Adrenal gland (tissue), 12 donors: Measurements from ENCODE around the gene UBE2O. TPM values are rescaled to one million over a fixed set of nuclear protein-coding genes. Genes with fewer than 3 reads are reported as not detected.
A peak's percentile ranks its signal among the peaks of the same experiment; 100 is the strongest.

Source experiments
- DNase-seq, 7 donors: peaks; one replicate each; pipeline ENCODE4 v3.0.0-alpha.2; 2019 to 2020
- H3K27ac ChIP-seq, 5 donors: fragments of 200-600 bp; sonication (generic) in 4 of 5; 1 replicate in 3 of 5; 2 replicates in 2 of 5; pipeline versions ENCODE4 v1.5.1 to v1.8.0; 2016 to 2020; ENCODE audit warnings: mild to moderate bottlenecking in 1 of 5
- H3K27me3 ChIP-seq: fragments of 200-600 bp; 2 replicates; pipeline ENCODE4 v1.8.0; 2021
- H3K36me3 ChIP-seq, 2 donors: fragments of 200-600 bp; replicated peaks in 1 of 2; 1 replicate in 1 of 2; 2 replicates in 1 of 2; pipeline versions ENCODE4 v1.5.1 to v1.8.0; 2018 to 2022
- H3K4me1 ChIP-seq, 2 donors: fragments of 200-600 bp; replicated peaks in 1 of 2; 1 replicate in 1 of 2; 2 replicates in 1 of 2; pipeline versions ENCODE4 v1.5.1 to v1.8.0; 2018 to 2021
- H3K4me3 ChIP-seq, 4 donors: fragments of 200-600 bp; sonication (generic) in 3 of 4; one replicate each; pipeline ENCODE4 v1.5.1; 2016 to 2018
- H3K9me3 ChIP-seq, 3 donors: fragments of 200-600 bp; sonication (generic) in 1 of 3; replicated peaks in 1 of 3; 1 replicate in 2 of 3; 2 replicates in 1 of 3; pipeline versions ENCODE4 v1.5.1 to v1.8.0; 2016 to 2021
- CTCF ChIP-seq, 6 experiments: fragments of 450-650 bp in 4 of 6; fragments of 200-600 bp in 2 of 6; sonication (generic) in 1 of 6; IDR thresholded peaks; 1 replicate in 5 of 6; 2 replicates in 1 of 6; pipeline versions ENCODE4 v1.5.1 to v1.8.0; 2016 to 2021; ENCODE audit warnings: antibody characterized with exemption in 6 of 6, mild to moderate bottlenecking in 2 of 6, moderate library complexity in 1 of 6
- POLR2A ChIP-seq, 2 donors: fragments of 450-650 bp; IDR thresholded peaks; one replicate each; pipeline ENCODE4 v1.6.1; 2017; ENCODE audit warnings: antibody characterized with exemption in 2 of 2, mild to moderate bottlenecking in 2 of 2, moderate library complexity in 1 of 2
- WGBS, 4 donors: extraction: QIAGEN DNeasy Blood & Tissue Kit in 2 of 4; methylation state at CpG; one replicate each; pipeline versions ENCODE4 v1.1.5 to v1.1.7; 2013 to 2017; 5-methylcytosine and 5-hydroxymethylcytosine counted together
- intact Hi-C, 2 donors: fragments of 100-400 bp; cut with DNase I; formaldehyde crosslinking; loops; one replicate each; pipeline versions ENCODE4 v1.14.1 to v1.15.0; 2022 to 2023
- polyA plus RNA-seq, 3 donors: library from polyadenylated mRNA; stranded (reverse); fragments of 200-250 nt in 2 of 3; fragments of 350-450 nt in 1 of 3; fragmentation: Illumina TruSeq in 1 of 3; extraction: RNeasy Lipid Tissue Mini Kit (QIAGEN cat#74804) in 1 of 3; gene quantifications; one replicate each; pipeline ENCODE4 v1.2.3, GENCODE V29; 2013 to 2014
- total RNA-seq, 9 donors: library from RNA; depleted of rRNA in 4 of 9; stranded (reverse); fragments of >200 nt in 4 of 9; fragments of 120-200 nt in 1 of 9; fragmentation: NEBNext Ultra II Directional in 1 of 9; extraction: Animal tissue kit (Norgen Biotek cat#: 25700) in 1 of 9; gene quantifications; one replicate each; pipeline versions ENCODE4 v1.1.0 to v1.2.4, GENCODE V29; 2013 to 2023
- donor health status: healthy with polysubstance abuse.
- donor health status: Bipolar disorder and iron deficiency.
- donor health status: DM: yes; HTN: yes; CAD: no.
- donor health status: DM: no; HTN: no; CAD: no.
- donor health status: DM: no; HTN: no; CAD: no.
- donor health status: DM: yes; HTN: yes; CAD: no.

UBE2O gene
- total and polyA plus RNA-seq, 12 donors, result 9.8 to 21.8 (median 15.8) TPM

- Histone ChIP-seq H3K4me3 (peak overlapping the region in 1 of 4 donors; percentile 33), H3K4me1 (peaks cover 17 to 45% of the 10 kb centered on the region in 2 donors)
- 18 to 38% (median 23%) methylated on average over 15 to 31 of the region's 31 CpGs for WGBS, 4 donors
These were observed 45.3 kb upstream of the UBE2O start for GRCh38 chr17:76497979-76498875.

DNA sequence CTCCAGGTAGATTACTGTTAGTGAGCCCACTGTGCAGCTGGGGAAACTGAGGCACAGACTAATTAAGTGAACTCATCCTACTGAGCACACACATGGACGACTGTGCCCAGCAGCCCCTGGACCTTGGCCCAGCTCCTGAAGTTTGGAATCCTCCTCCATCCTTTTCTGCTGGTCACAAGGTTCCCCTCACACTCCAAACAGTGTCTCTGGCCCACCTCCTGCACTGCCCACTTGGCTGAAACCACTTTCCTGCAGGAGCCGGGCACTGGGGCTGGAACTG is 44.7 kb upstream of the UBE2O start:
- WGBS, 4 donors, result 31 to 44% (median 41%) methylated on average over 2 of the region's 2 CpGs; no CpG with 5 or more reads in 1 of the 4 donors
- DNase-seq, result no peak
- Histone ChIP-seq H3K4me1 (peaks cover 17 to 50% of the 10 kb centered on the region in 2 donors), H3K4me3 (peak overlapping the region in 1 of 4 donors; percentile 33), H3K27ac (peak overlapping the region; percentile 52 to 95 (median 81)), H3K27me3 (no peaks in the 10 kb centered on the region), H3K36me3 (no peaks in the 10 kb centered on the region), H3K9me3 (no peaks in the 10 kb centered on the region)
- intact Hi-C loops, result no loop called here
- TF ChIP-seq POLR2A (IDR thresholded peaks at IDR 0.05) (no peak), CTCF (IDR thresholded peaks at IDR 0.05) (no peak)

More at GRCh38 chr17:76497979-76498875, 45.3 kb upstream of the UBE2O start:
- Histone ChIP-seq H3K36me3 (no peaks in the 10 kb centered on the region), H3K27me3 (no peaks in the 10 kb centered on the region), H3K9me3 (no peaks in the 10 kb centered on the region), H3K27ac (peak overlapping the region; percentile 52 to 95 (median 81))
- intact Hi-C loops, result no loop called here
- DNase-seq, result peak; percentile 82 to 93 (median 92)
- TF ChIP-seq POLR2A (IDR thresholded peaks at IDR 0.05) (peak in 1 of 2 donors; percentile 66), CTCF (IDR thresholded peaks at IDR 0.05) (no peak)

DNA sequence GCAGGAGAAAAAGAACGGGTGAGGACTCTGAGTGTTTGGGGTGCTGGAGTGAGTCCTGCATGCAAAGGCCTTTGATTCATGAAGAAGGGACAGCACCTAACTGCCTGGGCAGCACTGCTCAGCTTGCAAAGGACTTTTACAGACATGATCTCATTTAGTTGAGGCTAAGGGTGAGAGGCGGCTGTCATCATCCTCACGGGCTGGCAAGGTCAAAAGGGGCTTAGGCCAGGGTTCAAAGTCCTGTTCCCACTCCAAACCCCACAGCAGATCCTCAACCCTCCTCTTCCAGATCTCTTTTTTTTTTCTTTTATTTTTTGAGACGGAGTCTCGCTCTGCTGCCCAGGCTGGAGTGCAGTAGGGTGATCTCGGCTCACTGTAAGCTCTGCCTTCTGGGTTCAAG is 43.5 kb upstream of the UBE2O start:
- WGBS, 4 donors, result 78 to 87% (median 84%) methylated on average over 6 of the region's 6 CpGs
- H3K36me3 ChIP-seq, result no peaks in the 10 kb centered on the region
- TF ChIP-seq CTCF (IDR thresholded peaks at IDR 0.05) (no peak), POLR2A (IDR thresholded peaks at IDR 0.05) (no peak)
- DNase-seq, result no peak
- intact Hi-C loops, result no loop called here
- H3K4me1 ChIP-seq, result peaks cover 8 to 54% of the 10 kb centered on the region in 2 donors
- H3K27ac ChIP-seq, result peak overlapping the region in 1 of 5 donors; percentile 95
- H3K27me3 ChIP-seq, result no peaks in the 10 kb centered on the region
- H3K4me3 ChIP-seq, result no peak overlapping the region
- no peaks in the 10 kb centered on the region for H3K9me3 ChIP-seq

GRCh38 chr17:76495663-76496400 is 42.9 kb upstream of the UBE2O start:
- no peaks in the 10 kb centered on the region for H3K27me3 ChIP-seq
- WGBS, 4 donors, result 72 to 84% (median 80%) methylated on average over 10 to 16 of the region's 16 CpGs
- TF ChIP-seq POLR2A (IDR thresholded peaks at IDR 0.05) (no peak), CTCF (IDR thresholded peaks at IDR 0.05) (no peak)
- H3K27ac ChIP-seq, result peak overlapping the region in 2 of 5 donors; percentile 48 to 95
- intact Hi-C loops, result no loop called here
- DNase-seq, result no peak
- no peaks in the 10 kb centered on the region for H3K36me3 ChIP-seq
- H3K4me3 ChIP-seq, result no peak overlapping the region
- no peaks in the 10 kb centered on the region for H3K9me3 ChIP-seq
- peaks cover 8 to 52% of the 10 kb centered on the region in 2 donors for H3K4me1 ChIP-seq
